GM21576 (cell line): Measurements from ENCODE around the gene MCM7.
A peak's percentile ranks its signal among the peaks of the same experiment; 100 is the strongest.
"Not testable (repeated sequence)": the region's sequence is repeated elsewhere in the genome, so short reads cannot be mapped to it uniquely, and the experiment has no call there.

Experiments
- ATAC-seq: cut with Tn5 transposase; IDR thresholded peaks from one replicate; pipeline ENCODE4 v1.9.1; 2021; ENCODE audit warnings: mild to moderate bottlenecking, moderate library complexity; ENCODE audit not compliant: unreplicated experiment

The MCM7 gene

DNA sequence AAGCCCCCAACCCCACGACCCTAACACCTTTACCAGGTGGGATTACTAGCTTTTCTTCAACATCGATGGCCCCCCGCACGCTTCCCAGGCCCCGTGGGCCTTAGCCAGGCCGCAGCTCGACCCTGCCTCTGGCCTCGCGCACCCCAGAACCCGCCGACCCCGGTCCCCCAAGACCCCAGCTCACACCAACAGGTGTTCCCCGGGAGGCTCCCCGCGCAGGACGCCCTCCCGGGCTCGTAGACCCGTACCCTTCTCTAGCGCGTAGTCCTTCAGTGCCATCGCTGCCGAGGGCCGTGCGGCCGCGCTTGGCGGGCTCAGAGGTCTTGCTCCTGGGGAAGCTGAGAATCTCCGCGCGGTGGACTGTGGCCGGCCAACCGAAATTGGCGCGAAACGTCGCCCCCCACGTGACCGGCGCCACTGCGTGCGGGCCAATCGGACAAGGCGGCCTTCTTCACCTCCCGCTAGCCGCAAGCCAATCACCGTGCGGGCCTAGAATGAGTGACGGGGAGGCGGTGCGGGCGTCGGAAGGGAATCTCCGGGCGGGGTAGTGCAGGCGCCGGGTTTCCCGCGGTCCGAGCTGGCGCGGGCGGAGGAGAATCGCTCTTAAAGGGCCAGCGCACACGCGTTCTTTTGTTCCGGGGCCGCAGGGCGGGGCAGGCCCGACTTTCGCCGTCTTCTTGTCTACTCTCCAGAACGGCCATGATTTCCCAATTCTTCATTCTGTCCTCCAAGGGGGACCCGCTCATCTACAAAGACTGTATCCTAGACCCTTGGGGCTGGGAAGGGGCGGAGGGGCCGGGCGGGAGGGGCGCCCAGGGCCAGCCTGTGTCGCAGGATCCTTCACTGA, at the start of gene MCM7, which contains the start of gene AP4M1:
Gene MCM7 (minus strand): TSS at position 382 of the 847 bp plus-strand sequence. CDS start 103 bp downstream, at position 279.
Gene AP4M1 (plus strand): TSS at position 628 of the 847 bp plus-strand sequence. CDS start 72 bp downstream, at position 700.
- ATAC-seq: peak; percentile 86

DNA sequence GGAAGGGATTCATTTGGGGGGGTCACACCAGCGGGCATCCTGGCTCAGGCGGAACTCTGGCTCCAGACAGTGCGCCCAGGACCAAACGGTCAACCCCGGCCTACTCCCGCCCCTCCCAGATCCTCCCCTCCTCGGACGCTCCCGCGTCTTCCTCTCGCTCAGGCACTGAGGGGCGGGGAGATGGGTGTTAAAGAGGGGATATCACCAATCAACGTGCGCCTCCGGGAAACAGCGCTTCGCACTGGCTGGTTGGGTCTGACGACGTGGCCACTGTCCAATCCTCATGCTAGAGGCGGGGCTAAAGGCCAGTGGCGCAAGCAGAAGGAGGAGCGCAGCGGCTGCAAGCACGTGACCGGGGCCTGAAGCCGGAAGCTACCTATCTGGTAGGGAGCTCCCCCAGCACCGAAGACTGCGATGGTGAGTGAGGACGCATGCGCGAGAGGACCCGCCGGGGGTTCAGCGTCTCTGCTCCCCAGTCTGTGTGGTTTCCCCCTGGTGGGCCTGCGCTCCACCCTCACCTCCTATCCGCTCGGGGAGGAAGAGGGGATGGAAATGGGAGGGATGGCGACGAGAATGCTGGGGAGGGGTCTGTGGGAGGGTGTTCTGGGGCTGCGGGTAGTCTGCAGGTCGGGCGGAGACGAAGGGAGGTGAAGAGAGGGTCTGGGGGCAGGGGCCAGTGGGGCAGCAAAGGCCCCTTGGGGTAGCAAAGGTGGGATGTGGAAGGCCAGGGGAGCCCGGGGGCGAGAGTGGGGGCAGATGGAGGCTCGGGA, 47.5 kb upstream of the MCM7 start, which contains the start of gene LAMTOR4:
Gene LAMTOR4 (plus strand): TSS at position 360 of the 770 bp plus-strand sequence. CDS start 55 bp downstream, at position 415.
- ATAC-seq: peak; percentile 98

DNA sequence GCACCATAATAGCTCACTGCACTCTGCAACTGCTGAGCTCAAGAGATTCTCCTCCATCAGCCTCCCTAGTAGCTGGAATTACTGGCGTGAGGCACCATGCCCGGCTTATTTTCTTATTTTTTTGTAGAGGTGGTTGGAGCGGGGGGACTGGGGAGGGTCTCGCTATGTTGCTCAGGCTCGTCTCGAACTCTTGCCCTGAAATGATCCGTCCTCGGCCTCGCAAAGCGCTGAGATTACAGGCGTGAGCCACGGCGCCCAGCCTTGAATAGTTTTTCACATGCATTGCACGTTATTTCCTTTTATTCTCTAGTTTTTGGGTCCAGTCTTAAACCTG, 47.0 kb upstream of the MCM7 start:
- ATAC-seq: no peak

DNA sequence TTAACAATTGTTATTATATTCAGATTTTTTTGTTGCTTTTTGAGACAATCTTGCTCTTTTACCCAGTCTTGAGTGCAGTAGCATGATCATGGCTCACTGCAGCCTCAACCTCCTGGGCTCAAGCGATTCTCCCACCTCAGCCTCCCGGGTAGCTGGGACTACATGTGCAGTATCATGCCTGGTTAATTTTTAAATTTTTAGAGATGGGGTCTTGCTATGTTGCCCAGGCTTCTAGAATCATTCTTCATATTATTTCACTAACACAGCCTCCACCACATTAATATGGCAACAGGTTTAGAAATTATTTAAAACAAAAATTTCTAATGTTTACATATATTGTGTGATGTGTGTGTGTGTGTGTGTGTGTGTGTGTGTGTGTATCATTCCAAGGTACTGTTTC, 46.1 kb upstream of the MCM7 start:
- ATAC-seq: no peak

DNA sequence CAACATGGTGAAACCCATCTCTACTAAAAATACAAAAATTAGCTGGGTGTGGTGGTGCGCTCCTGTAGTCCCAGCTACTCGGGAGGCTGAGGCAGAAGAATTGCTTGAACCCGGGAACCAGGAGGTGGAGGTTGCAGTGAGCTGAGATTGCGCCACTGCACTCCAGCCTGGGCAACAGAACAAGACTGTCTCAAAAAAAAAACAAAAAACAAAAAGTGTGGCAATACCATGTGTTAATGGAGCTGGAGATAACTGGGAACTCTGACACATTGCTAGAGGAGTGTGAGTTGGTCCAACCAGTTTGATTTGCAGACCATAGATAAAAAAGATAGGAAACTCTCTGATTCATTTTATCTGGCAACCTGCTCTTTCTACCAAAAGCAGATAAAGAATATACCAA, 45.2 kb upstream of the MCM7 start:
- not testable (repeated sequence) for ATAC-seq

DNA sequence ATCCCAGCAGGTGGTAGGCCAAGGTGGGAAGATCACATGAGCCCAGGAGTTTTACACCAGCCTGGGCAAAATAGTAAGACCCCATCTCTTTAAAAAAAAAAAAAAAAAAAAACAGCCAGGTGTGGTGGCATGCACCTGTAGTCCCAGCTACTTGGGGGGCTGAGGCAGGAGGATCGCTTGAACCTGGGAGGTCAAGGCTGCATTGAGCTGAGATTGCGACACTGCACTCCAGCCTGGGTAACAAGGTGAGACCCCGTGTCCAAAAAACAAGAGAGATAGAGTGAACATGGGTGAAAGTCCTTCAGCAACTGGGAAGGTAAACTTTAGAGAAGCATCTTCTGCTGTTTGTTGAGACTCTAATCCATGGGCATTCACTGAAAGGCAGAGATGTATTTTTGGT, 41.3 kb upstream of the MCM7 start:
- no peak for ATAC-seq

DNA sequence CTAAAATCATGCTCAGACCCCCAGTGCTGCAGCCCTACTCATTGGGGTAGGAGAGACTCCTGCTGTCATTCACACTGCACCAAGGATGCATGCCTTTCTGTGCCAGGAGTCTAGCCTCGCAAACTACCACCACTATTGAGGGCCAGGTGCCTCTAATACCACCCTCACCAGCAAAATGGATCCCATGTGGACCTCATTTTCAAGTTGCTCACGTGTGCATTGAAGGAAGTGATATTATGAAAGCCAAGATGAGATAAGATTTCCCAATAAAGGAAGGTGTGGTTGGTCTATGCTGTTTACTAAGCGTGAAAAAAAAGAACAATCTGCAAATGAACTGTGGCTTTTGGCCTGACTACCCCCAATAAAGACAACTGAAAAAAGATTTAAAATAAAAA, 40.4 kb upstream of the MCM7 start:
- ATAC-seq: no peak

DNA sequence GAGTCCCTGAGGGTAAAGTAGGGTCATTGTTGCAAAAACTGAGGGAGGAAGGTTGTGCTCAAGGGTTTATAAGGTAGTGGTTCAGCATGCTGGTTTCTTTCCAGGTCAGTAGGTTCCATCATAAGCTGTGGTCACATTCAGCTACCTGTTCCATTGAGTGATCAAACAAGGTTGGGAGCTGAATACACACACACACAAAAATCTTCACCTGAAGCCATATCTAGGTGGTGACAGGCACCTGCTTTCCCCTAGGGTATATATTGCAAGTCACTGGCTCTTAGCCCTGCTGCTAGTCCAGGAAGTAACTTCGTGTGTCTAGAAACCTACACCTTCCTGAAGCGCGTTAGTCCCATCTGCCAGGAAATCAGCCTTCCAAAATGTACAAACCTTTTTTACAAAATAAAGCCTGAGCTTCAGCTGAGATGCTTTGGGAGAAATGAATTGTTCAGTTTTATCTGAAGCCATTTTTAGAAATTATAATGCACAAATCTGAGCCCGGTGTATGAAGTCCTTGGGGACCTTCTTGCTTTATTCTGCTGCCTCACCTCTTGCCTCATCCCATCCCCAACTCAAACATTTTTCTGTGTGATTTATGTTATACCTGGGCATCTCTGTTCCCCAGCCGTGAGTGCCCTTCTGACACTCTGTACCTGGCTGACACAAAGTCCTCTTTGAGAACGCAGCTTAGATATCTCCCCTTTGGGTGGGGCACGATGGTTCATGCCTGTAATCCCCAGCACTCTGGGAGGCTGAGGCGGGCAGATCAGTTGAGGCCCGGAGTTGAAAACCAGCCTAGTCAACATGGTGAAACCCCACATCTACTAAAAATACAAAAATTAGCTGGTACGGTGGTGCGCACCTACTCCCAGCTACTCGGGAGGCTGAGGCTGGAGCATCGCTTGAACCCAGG, 36.9 kb upstream of the MCM7 start:
- no peak for ATAC-seq

DNA sequence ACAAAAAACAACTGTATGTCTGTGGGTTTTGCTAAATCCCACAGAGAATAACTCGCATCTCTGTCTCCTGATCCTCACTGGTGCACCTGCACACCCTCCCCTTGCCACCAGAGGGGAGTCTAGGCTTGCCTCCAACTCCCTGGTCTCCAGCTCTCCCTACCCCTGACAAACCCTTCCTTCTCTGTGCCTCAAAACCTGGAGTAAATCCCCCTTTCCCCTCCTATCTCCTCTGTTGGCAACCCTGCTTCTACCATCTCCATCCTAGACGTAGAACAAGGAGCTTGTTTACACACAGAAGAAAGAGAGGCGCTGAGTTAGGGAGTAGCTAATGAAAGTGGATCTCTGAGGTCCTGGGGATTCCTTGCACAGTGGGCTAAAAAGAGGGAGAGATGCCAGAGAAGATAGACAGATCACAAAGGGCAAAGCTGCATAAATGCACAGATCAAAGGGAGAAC, 31.5 kb upstream of the MCM7 start:
- no peak for ATAC-seq

DNA sequence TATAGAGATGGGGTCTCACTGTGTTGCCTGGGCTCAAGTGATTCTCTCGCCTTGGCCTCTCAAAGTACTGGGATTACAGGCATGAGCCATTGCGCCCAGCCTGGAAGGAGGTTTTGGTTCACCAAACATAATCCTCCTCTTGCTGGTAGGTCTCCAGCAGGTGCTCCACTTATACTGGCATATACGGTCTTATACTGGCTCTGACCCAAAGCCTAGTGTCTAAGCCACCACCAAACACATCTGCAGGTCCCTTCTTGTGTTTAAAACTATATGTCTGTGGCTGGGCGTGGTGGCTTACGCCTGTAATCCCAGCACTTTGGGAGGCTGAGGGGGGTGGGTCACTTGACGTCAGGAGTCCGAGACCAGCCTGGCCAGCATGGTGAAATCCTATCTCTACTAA, 30.9 kb upstream of the MCM7 start:
- no peak for ATAC-seq

DNA sequence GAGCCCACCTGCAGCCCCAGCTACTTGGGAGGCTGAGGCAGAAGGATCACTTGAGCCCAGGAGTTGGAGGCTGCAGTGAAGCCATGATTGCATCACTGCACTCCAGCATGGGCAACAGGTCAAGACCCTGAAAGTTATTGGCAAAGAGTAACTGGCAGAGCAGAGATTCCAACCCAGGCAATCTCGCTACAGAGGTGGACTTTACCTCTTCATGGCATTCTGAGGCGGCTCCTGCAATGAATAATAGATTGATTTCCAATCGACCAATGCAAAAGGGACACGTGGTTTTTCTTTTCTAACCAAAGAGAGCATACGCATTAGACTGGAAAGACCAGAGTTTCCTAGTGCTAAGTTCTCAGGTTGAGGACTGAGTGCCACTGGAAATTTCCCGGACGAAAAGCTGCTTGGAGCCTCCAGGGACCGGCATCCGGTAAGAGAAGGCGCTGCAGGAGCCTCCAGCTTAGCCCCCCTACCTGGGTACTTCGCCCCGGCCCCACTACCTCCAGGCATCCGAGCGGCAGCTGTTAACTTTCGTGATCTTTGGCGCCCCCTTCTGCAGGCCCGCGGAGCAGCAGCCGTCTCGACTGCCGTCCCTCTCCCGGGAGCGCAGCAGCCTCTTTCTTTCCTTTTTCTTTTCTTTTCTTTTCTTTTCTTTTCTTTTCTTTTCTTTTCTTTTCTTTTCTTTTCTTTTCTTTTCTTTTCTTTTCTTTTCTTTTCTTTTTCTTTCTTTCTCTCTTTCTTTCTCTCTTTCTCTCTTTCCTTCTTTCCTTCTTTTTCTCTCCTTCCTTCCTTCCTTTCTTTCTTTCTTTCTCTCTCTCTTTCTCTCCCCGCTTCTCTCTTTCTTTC, 29.6 kb upstream of the MCM7 start:
- ATAC-seq: no peak

DNA sequence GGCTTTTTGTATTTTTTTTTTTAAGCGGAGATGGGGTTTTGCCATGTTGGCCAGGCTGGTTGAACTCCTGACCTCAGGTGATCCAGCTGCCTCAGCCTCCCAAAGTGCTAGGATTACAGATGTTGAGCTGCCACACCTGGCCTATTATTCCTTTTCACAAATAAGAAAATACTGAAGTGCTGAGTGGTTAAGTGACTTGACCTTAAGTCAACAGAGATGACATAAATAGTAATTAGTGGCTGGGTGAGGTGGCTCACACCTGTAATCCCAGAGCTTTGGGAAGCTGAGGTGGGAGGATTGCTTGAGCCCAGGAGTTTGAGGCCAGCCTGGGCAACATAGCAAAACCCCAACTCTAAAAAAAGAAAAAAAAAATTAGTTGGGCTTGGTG, 29.0 kb upstream of the MCM7 start:
- ATAC-seq: not testable (repeated sequence)

DNA sequence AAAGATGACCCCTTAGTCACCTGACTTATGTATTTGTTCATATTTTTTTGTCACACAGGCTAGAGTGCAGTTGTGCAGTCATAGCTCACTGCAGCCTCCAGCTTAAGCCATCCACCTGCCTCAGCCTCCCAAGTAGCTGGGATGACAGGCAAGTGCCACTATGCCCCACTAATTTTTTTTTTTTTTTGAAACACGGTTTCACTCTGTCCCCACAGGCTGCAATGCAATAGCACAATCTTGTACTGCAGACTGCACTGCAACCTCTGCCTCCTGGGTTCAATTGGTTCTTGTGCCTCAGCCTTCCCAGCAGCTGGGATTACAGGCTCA, 27.4 kb upstream of the MCM7 start:
- no peak for ATAC-seq

DNA sequence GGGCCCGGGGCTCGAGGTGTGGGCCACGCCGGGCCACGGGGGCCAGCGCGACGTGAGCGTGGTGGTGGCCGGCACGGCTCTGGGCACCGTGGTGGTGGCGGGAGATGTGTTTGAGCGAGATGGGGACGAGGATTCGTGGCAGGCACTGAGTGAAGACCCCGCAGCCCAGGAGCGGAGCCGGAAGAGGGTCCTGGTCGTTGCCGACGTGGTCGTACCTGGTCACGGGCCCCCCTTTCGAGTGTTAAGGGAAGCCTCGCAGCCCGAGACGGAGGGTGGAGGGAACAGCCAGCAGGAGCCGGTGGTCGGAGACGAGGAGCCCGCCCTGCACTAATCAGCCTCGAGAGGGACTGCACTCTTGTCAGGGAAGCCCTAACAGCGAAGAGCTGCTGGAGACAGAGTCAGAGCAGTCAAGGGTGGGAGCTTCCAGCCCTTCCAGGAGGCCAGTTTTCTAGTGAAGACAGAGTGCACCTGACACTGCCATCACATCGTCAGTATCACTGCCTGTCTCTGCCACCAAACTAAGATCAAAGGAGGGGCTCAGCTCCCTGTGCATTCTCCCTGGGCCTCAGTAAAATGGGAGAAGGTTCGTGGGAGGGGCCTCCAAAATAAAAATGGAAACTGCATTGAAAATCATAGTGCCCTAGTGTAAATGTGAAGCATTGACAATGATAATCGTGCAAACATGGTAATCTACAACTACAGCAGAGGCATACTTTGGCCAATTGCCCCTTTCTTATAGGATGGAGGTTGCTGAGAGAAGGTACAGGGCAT, 26.9 kb upstream of the MCM7 start:
- no peak for ATAC-seq

DNA sequence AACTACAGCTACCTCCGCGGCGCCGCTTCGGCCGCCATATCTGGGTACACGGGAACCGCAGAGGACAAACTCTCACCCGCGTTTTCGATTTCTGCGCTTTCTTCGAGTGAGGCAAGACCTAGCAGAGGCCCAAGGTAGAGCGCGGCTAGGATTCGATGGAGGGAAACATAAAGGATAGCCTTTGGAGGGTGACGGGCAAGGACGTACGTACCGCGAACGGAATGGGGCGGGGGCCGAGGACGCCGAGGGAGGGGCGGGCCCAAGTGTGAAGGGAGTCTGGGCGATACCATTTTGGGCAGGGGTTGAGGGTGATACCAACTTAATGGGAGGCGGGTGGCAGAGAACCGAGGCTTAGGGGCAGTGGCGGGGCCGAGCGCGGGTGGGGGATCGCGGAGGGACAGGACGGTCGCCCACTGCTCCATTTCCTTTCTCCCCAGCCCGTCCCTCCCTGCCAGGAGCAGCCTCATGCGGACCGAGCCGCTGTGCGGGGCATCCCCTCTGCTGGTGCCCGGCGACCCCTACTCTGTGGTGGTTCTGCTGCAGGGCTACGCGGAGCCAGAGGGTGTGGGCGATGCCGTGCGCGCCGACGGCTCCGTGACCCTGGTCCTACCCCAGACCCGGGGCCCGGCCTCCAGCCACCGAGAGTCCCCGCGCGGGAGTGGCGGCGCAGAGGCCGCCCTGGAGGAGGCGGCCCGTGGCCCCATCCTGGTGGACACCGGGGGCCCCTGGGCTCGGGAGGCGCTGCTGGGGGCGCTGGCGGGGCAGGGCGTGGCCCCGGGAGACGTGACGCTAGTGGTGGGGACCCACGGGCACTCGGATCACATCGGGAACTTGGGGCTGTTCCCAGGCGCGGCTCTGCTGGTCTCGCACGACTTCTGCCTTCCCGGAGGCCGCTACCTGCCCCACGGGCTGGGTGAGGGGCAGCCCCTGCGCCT, 26.0 kb upstream of the MCM7 start, which contains the start of gene MBLAC1:
Gene MBLAC1 (plus strand): TSS at position 37 of the 935 bp plus-strand sequence. CDS start 429 bp downstream, at position 466.
- ATAC-seq: peak; percentile 56

DNA sequence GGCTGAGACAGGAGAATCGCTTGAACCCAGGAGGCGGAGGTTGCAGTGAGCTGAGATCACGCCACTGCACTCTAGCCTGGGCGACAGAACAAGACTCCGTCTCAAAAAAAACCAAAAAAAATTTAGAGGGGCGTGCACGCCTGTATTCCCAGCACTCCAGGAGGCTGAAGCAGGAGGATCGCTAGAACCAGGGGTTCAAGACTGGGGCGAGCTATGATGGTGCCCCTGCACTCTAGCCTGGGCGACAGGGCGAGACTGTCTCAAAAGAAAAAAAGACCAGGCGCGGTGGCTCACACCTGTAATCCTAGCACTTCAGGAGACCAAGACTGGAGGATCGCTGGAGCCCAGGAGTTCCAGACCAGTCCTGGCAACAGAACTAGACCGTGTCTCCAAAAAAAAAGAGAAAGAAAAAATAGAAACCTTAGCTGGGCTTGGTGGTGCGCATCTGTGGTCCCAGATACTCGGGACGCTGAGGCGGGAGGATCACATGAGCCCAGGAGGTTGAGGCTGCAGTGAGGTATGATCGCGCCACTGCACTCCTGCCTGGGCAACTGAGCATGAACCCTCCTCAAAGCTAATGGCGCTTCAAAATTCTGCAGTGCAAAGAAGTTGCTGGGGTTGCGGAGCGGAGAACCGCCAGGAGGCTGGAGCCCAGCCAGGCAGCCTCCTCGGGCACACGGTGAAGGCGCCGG, 25.2 kb upstream of the MCM7 start:
- no peak for ATAC-seq
